Measurements from ENCODE around the gene PTPRG. TPM values are rescaled to one million over a fixed set of nuclear protein-coding genes. Genes with fewer than 3 reads are reported as not detected.

The PTPRG gene
- total RNA-seq, 4 donors from 2014 or later = 51.9 to 56.8 (median 54.4) TPM

GRCh38 chr3:61847784-61848462 lies 286.6 kb downstream of the PTPRG start:
- Histone ChIP-seq H3K4me3 (no peak overlapping the region), H3K36me3 (no peaks in the 10 kb centered on the region), H3K9me3 (no peaks in the 10 kb centered on the region), H3K27me3 (no peaks in the 10 kb centered on the region), H3K27ac (replicated peaks in 1 of 4) (peak overlapping the region; percentile 42 to 81 (median 70)), H3K4me1 (peaks cover 27 to 43% (median 38%) of the 10 kb centered on the region in 4 donors)
- 73% methylated on average over 7 of the region's 7 CpGs for WGBS
- DNase-seq (ENCODE audit: extremely low spot score) = no peak
- intact Hi-C loops (cut with DNase I) = no loop called here
- peak; percentile 43 to 52 for TF ChIP-seq POLR2AphosphoS5 (IDR thresholded peaks at IDR 0.05)
- no peak for TF ChIP-seq EP300 (IDR thresholded peaks at IDR 0.05)
- TF ChIP-seq CTCF (IDR thresholded peaks at IDR 0.05) = no peak
- no peak for TF ChIP-seq POLR2A (IDR thresholded peaks at IDR 0.05; ENCODE audit: low read depth)

DNA sequence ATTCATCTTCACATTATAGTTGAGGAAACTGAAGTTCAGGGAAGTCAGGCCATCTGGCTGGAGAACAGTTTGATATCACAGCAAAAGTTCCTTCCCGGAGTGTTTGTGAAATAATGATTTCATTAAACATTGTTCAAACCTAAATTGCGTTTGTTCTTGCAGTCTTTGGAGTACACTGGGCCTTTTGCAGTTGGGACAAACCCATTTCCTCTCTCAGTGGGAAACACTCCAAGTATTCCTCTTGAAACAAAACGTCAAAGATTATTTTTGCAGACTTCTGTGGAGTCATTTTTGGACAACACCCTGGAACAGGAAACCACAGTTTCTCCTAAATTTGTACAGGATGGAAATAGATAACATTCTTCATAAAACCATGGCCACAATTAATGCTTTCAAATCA lies 287.5 kb downstream of the PTPRG start:
- WGBS = 32% methylated on average over 3 of the region's 3 CpGs
- no peaks in the 10 kb centered on the region for H3K36me3 ChIP-seq
- no peaks in the 10 kb centered on the region for H3K9me3 ChIP-seq
- H3K4me3 ChIP-seq = no peak overlapping the region
- intact Hi-C loops (cut with DNase I) = no loop called here
- no peaks in the 10 kb centered on the region for H3K27me3 ChIP-seq
- TF ChIP-seq CTCF (IDR thresholded peaks at IDR 0.05) = no peak
- TF ChIP-seq EP300 (IDR thresholded peaks at IDR 0.05) = peak; percentile 55
- no peak for TF ChIP-seq POLR2A (IDR thresholded peaks at IDR 0.05; ENCODE audit: low read depth)
- peak; percentile 49 to 56 for TF ChIP-seq POLR2AphosphoS5 (IDR thresholded peaks at IDR 0.05)
- H3K27ac ChIP-seq (replicated peaks in 1 of 4) = peak overlapping the region; percentile 42 to 81 (median 70)
- no peak for DNase-seq (ENCODE audit: extremely low spot score)
- peaks cover 27 to 46% (median 40%) of the 10 kb centered on the region in 4 donors for H3K4me1 ChIP-seq

GRCh38 chr3:61853912-61854311 lies 292.5 kb downstream of the PTPRG start:
- Histone ChIP-seq H3K27ac (replicated peaks in 1 of 4) (no peak overlapping the region), H3K9me3 (no peaks in the 10 kb centered on the region), H3K4me3 (no peak overlapping the region), H3K36me3 (no peaks in the 10 kb centered on the region), H3K27me3 (no peaks in the 10 kb centered on the region), H3K4me1 (peaks cover 8 to 31% (median 23%) of the 10 kb centered on the region in 4 donors)
- 86% methylated on average over 2 of the region's 2 CpGs for WGBS
- TF ChIP-seq CTCF (IDR thresholded peaks at IDR 0.05) (no peak), POLR2A (IDR thresholded peaks at IDR 0.05; ENCODE audit: low read depth) (no peak), EP300 (IDR thresholded peaks at IDR 0.05) (no peak), POLR2AphosphoS5 (IDR thresholded peaks at IDR 0.05) (no peak)
- no peak for DNase-seq (ENCODE audit: extremely low spot score)
- intact Hi-C loops (cut with DNase I) = loop anchor here (10.0 kb wide), 1 partner anchor 289 kb away; the partner anchor contains the start of gene PTPRG

DNA sequence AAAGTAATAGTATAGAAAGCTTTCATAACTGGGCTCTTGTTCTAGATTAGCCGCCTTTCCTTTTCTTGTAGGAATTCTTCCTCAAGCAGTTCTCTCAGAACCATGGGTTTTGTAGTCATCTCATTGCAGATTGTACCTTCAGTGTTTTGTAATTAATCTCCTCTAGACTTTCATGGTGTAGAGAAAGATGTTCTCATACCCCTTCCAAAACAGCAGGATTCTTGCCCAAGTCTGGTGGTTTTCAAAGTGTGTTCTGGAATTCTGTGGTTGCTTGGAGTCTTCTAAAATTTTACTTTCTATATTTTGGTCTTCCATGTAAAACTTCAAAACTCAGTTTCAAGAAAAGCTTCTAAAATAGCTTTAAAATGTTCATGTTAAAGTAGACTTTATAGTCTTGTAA lies 293.8 kb downstream of the PTPRG start:
- H3K27ac ChIP-seq (replicated peaks in 1 of 4) = no peak overlapping the region
- peaks cover 0 to 18% (median 11%) of the 10 kb centered on the region in 4 donors for H3K4me1 ChIP-seq
- no peaks in the 10 kb centered on the region for H3K36me3 ChIP-seq
- no peak for TF ChIP-seq POLR2AphosphoS5 (IDR thresholded peaks at IDR 0.05)
- TF ChIP-seq CTCF (IDR thresholded peaks at IDR 0.05) = no peak
- TF ChIP-seq POLR2A (IDR thresholded peaks at IDR 0.05; ENCODE audit: low read depth) = no peak
- no peak for TF ChIP-seq EP300 (IDR thresholded peaks at IDR 0.05)
- DNase-seq (ENCODE audit: extremely low spot score) = no peak
- H3K9me3 ChIP-seq = no peaks in the 10 kb centered on the region
- H3K4me3 ChIP-seq = no peak overlapping the region
- 100% methylated on average over 1 of the region's 1 CpG for WGBS
- H3K27me3 ChIP-seq = no peaks in the 10 kb centered on the region
- intact Hi-C loops (cut with DNase I) = loop anchor here (5.0 to 10.0 kb wide), 2 partner anchors 290 to 332 kb away; partner anchors contain the start of gene PTPRG

All from esophagus muscularis mucosa (tissue), 4 donors.